OCI-LY3 (cell line): ENCODE results near the gene TMIGD3.

Source experiments
- EZH2phosphoT487 ChIP-seq: fragments of 200-600 bp; shearing (Covaris generic); IDR thresholded peaks from 2 replicates; pipeline ENCODE4 v1.6.1; 2018; ENCODE audit warnings: antibody characterized with exemption, mixed run types, low read depth
- TF ChIP-seq, protein P1 (sequence below): fragments of 200-600, 300-600 bp; sonication (generic); IDR thresholded peaks from 2 replicates; pipeline ENCODE4 v1.5.1; 2014; ENCODE audit warnings: antibody characterized with exemption, low read length, low read depth

GRCh38 chr1:111462370-111463028, 40.9 kb downstream of the TMIGD3 start:
- TF ChIP-seq, protein P1, sequence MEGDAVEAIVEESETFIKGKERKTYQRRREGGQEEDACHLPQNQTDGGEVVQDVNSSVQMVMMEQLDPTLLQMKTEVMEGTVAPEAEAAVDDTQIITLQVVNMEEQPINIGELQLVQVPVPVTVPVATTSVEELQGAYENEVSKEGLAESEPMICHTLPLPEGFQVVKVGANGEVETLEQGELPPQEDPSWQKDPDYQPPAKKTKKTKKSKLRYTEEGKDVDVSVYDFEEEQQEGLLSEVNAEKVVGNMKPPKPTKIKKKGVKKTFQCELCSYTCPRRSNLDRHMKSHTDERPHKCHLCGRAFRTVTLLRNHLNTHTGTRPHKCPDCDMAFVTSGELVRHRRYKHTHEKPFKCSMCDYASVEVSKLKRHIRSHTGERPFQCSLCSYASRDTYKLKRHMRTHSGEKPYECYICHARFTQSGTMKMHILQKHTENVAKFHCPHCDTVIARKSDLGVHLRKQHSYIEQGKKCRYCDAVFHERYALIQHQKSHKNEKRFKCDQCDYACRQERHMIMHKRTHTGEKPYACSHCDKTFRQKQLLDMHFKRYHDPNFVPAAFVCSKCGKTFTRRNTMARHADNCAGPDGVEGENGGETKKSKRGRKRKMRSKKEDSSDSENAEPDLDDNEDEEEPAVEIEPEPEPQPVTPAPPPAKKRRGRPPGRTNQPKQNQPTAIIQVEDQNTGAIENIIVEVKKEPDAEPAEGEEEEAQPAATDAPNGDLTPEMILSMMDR = no peak
- no peak for TF ChIP-seq EZH2phosphoT487
